ENCODE measurements around the gene ZCCHC7.

Gene ZCCHC7

GRCh38 chr9:37156205-37156604 lies 35.8 kb downstream of the ZCCHC7 start:
- Histone ChIP-seq H3K4me2 (ENCODE audit: low read length) (no peak overlapping the region), H3K36me3 (ENCODE audit: control insufficient read depth, low read length) (peaks cover 72% of the 10 kb centered on the region), H3K9me2 (replicated peaks; ENCODE audit: control insufficient read depth, low read length) (no peaks in the 10 kb centered on the region), H3K4me1 (ENCODE audit: control insufficient read depth, low read length) (peaks cover 17% of the 10 kb centered on the region), H3K4me3 (ENCODE audit: low read length) (no peak overlapping the region), H3K9me3 (ENCODE audit: control insufficient read depth, insufficient read depth, low read length) (no peaks in the 10 kb centered on the region), H3K79me2 (ENCODE audit: control insufficient read depth, low read length) (peaks cover 76% of the 10 kb centered on the region), H3F3A (ENCODE audit: control insufficient read depth, insufficient read depth) (no peaks in the 10 kb centered on the region), H3K27me3 (ENCODE audit: control insufficient read depth, low read length) (no peaks in the 10 kb centered on the region), H3K27ac (ENCODE audit: low read depth, low read length) (no peak overlapping the region), H4K20me1 (ENCODE audit: control insufficient read depth, insufficient read depth, low read depth, low read length) (no peaks in the 10 kb centered on the region)
- TF ChIP-seq CTCF (IDR thresholded peaks at IDR 0.05; ENCODE audit: low read depth, low read length, poor library complexity, severe bottlenecking), result no peak

GRCh38 chr9:37156781-37157356 lies 36.5 kb downstream of the ZCCHC7 start:
- Histone ChIP-seq H3K9me2 (replicated peaks; ENCODE audit: control insufficient read depth, low read length) (no peaks in the 10 kb centered on the region), H4K20me1 (ENCODE audit: control insufficient read depth, insufficient read depth, low read depth, low read length) (no peaks in the 10 kb centered on the region), H3K27ac (ENCODE audit: low read depth, low read length) (no peak overlapping the region), H3K4me1 (ENCODE audit: control insufficient read depth, low read length) (peaks cover 17% of the 10 kb centered on the region), H3K36me3 (ENCODE audit: control insufficient read depth, low read length) (peaks cover 75% of the 10 kb centered on the region), H3F3A (ENCODE audit: control insufficient read depth, insufficient read depth) (0 out of 2 replicates have a peak, but pooled peaks cover 3% of the 10 kb centered on the region), H3K79me2 (ENCODE audit: control insufficient read depth, low read length) (peaks cover 76% of the 10 kb centered on the region), H3K4me3 (ENCODE audit: low read length) (no peak overlapping the region), H3K4me2 (ENCODE audit: low read length) (no peak overlapping the region), H3K9me3 (ENCODE audit: control insufficient read depth, insufficient read depth, low read length) (no peaks in the 10 kb centered on the region), H3K27me3 (ENCODE audit: control insufficient read depth, low read length) (no peaks in the 10 kb centered on the region)
- TF ChIP-seq EZH2phosphoT487 (IDR thresholded peaks at IDR 0.05; ENCODE audit: borderline replicate concordance, low read length), result no peak
- TF ChIP-seq CTCF (IDR thresholded peaks at IDR 0.05; ENCODE audit: low read depth, low read length, poor library complexity, severe bottlenecking), result no peak

- H3K36me3 ChIP-seq (ENCODE audit: control insufficient read depth, low read length), result peaks cover 75% of the 10 kb centered on the region
Measured at GRCh38 chr9:37157726-37158377, 37.5 kb downstream of the ZCCHC7 start.

More at GRCh38 chr9:37157726-37158377, 37.5 kb downstream of the ZCCHC7 start:
- Histone ChIP-seq H3K4me1 (ENCODE audit: control insufficient read depth, low read length) (peaks cover 17% of the 10 kb centered on the region), H3K27ac (ENCODE audit: low read depth, low read length) (no peak overlapping the region), H3K4me2 (ENCODE audit: low read length) (no peak overlapping the region), H4K20me1 (ENCODE audit: control insufficient read depth, insufficient read depth, low read depth, low read length) (no peaks in the 10 kb centered on the region), H3K4me3 (ENCODE audit: low read length) (no peak overlapping the region), H3K27me3 (ENCODE audit: control insufficient read depth, low read length) (no peaks in the 10 kb centered on the region), H3K79me2 (ENCODE audit: control insufficient read depth, low read length) (peaks cover 71% of the 10 kb centered on the region), H3K9me2 (replicated peaks; ENCODE audit: control insufficient read depth, low read length) (no peaks in the 10 kb centered on the region), H3K9me3 (ENCODE audit: control insufficient read depth, insufficient read depth, low read length) (no peaks in the 10 kb centered on the region), H3F3A (ENCODE audit: control insufficient read depth, insufficient read depth) (0 out of 2 replicates have a peak, but pooled peaks cover 3% of the 10 kb centered on the region)
- TF ChIP-seq CTCF (IDR thresholded peaks at IDR 0.05; ENCODE audit: low read depth, low read length, poor library complexity, severe bottlenecking) (no peak), EZH2phosphoT487 (IDR thresholded peaks at IDR 0.05; ENCODE audit: borderline replicate concordance, low read length) (no peak)
